Ovary (tissue), 9 donors: ENCODE results near the gene PTPRG. TPM values are rescaled to one million over a fixed set of nuclear protein-coding genes. Genes with fewer than 3 reads are reported as not detected.
"Not testable (repeated sequence)": the region's sequence is repeated elsewhere in the genome, so short reads cannot be mapped to it uniquely, and the experiment has no call there.

Experiments used
- DNase-seq, 5 donors: peaks; one replicate each; pipeline ENCODE4 v3.0.0-alpha.2; 2019 to 2020
- H3K27ac ChIP-seq, 2 donors: fragments of 200-600 bp; one replicate each; pipeline versions ENCODE4 v1.5.1 to v1.8.0; 2019 to 2022
- H3K27me3 ChIP-seq: fragments of 200-600 bp; one replicate; pipeline ENCODE4 v1.8.0; 2022
- H3K36me3 ChIP-seq: fragments of 200-600 bp; sonication (generic); one replicate; pipeline ENCODE4 v1.5.1; 2019
- H3K4me1 ChIP-seq: one replicate; pipeline ENCODE4 v1.8.1; 2013; ENCODE audit warnings: mild to moderate bottlenecking, moderate library complexity; ENCODE audit not compliant: insufficient read depth
- H3K4me3 ChIP-seq: fragments of 200-600 bp; sonication (generic); one replicate; pipeline ENCODE4 v1.5.1; 2017
- H3K9me3 ChIP-seq, 2 donors: fragments of 200-600 bp in 1 of 2; sonication (generic) in 1 of 2; one replicate each; pipeline versions ENCODE4 v1.5.1 to v1.8.1; 2013 to 2019; ENCODE audit warnings: mild to moderate bottlenecking in 1 of 2, moderate library complexity in 1 of 2
- CTCF ChIP-seq, 3 donors: fragments of 450-650 bp in 2 of 3; fragments of 200-600 bp in 1 of 3; IDR thresholded peaks; one replicate each; pipeline versions ENCODE4 v1.5.1 to v1.8.0; 2016 to 2022; ENCODE audit warnings: antibody characterized with exemption in 3 of 3, mild to moderate bottlenecking in 1 of 3
- EP300 ChIP-seq: sonication (generic); formaldehyde crosslinking; IDR thresholded peaks from one replicate; pipeline ENCODE4 v1.6.1; 2017; ENCODE audit warnings: antibody characterized with exemption
- POLR2A ChIP-seq: fragments of 450-650 bp; IDR thresholded peaks from one replicate; pipeline ENCODE4 v1.6.1; 2017; ENCODE audit warnings: antibody characterized with exemption, mild to moderate bottlenecking, moderate library complexity
- WGBS, 3 donors: extraction: QIAGEN DNeasy Blood & Tissue Kit in 1 of 3; methylation state at CpG; one replicate each; pipeline versions ENCODE4 v1.1.5 to v1.1.7; 2013 to 2017; 5-methylcytosine and 5-hydroxymethylcytosine counted together
- intact Hi-C, 4 donors: fragments of 100-400 bp; cut with DNase I; formaldehyde crosslinking; loops; one replicate each; pipeline versions ENCODE4 v1.11.0 to v1.15.1; 2022 to 2023
- polyA plus RNA-seq, 2 donors: library from polyadenylated mRNA; stranded (reverse); fragments of 200-250 nt in 1 of 2; fragments of 350-450 nt in 1 of 2; fragmentation: Illumina TruSeq in 1 of 2; extraction: RNeasy Lipid Tissue Mini Kit (QIAGEN cat#74804) in 1 of 2; gene quantifications; one replicate each; pipeline ENCODE4 v1.2.3, GENCODE V29; 2013 to 2014
- total RNA-seq, 7 donors: library from RNA; depleted of rRNA in 2 of 7; stranded (reverse); fragments of >200 nt in 2 of 7; fragmentation: NEBNext Ultra II Directional in 3 of 7; extraction: Animal tissue kit (Norgen Biotek cat#: 25700) in 3 of 7; gene quantifications; one replicate each; pipeline versions ENCODE4 v1.1.0 to v1.2.4, GENCODE V29; 2016 to 2023
- donor health status: DM: no; HTN: no; CAD: no; lungs with moderate emphysema.
- donor health status: DM: no; HTN: no; CAD: no.
- donor health status: Bipolar disorder and iron deficiency.
- donor health status: DM: yes; HTN: yes; CAD: no.
- donor health status: DM: no; HTN: no; CAD: no.
- donor health status: DM: yes; HTN: yes; CAD: no.

The PTPRG gene
- total and polyA plus RNA-seq, 9 donors, result 18.2 to 87.9 (median 47.7) TPM

DNA sequence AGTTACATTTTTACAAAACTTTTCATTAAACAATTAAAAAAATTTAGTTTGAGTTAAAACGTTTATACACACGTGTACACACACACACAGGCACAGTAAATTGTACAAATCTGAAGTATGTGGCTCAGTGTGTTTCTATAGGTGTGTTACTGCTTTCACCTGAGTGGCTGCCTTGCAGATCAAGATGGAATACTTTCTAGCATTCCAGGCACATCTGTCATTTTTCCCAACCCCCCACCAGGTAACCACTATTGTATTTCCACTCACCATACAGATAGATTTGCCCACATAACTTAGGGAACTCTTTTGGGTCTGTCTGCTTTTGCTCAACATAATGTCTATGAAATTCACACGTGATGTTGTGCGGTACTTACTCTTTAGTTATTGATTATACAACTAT lies 141.1 kb downstream of the PTPRG start:
- Histone ChIP-seq H3K4me3 (no peak overlapping the region), H3K36me3 (no peaks in the 10 kb centered on the region), H3K27me3 (no peaks in the 10 kb centered on the region), H3K9me3 (no peaks in the 10 kb centered on the region), H3K27ac (no peak overlapping the region), H3K4me1 (no peaks in the 10 kb centered on the region)
- 80 to 88% (median 88%) methylated on average over 4 of the region's 4 CpGs for WGBS, 3 donors
- intact Hi-C loops, result no loop called here
- no peak for DNase-seq
- TF ChIP-seq EP300, result no peak
- TF ChIP-seq CTCF (IDR thresholded peaks at IDR 0.05), result no peak
- TF ChIP-seq POLR2A, result no peak

GRCh38 chr3:61704807-61705206 lies 143.4 kb downstream of the PTPRG start:
- Histone ChIP-seq H3K4me3 (no peak overlapping the region), H3K27ac (no peak overlapping the region), H3K27me3 (no peaks in the 10 kb centered on the region), H3K9me3 (no peaks in the 10 kb centered on the region), H3K36me3 (no peaks in the 10 kb centered on the region), H3K4me1 (no peaks in the 10 kb centered on the region)
- intact Hi-C loops, result no loop called here
- TF ChIP-seq CTCF (IDR thresholded peaks at IDR 0.05), result no peak
- no peak for TF ChIP-seq EP300
- no peak for TF ChIP-seq POLR2A
- no peak for DNase-seq
- WGBS, 3 donors, result 82 to 93% (median 90%) methylated on average over 2 of the region's 2 CpGs

GRCh38 chr3:61707492-61707891 lies 146.1 kb downstream of the PTPRG start:
- no peaks in the 10 kb centered on the region for H3K36me3 ChIP-seq
- no peak for TF ChIP-seq CTCF (IDR thresholded peaks at IDR 0.05)
- TF ChIP-seq POLR2A, result no peak
- intact Hi-C loops, result no loop called here
- H3K4me1 ChIP-seq, result no peaks in the 10 kb centered on the region
- no peak overlapping the region for H3K27ac ChIP-seq
- no peaks in the 10 kb centered on the region for H3K27me3 ChIP-seq
- DNase-seq, result no peak
- H3K4me3 ChIP-seq, result no peak overlapping the region
- H3K9me3 ChIP-seq, result no peaks in the 10 kb centered on the region
- WGBS, 3 donors, result 95 to 98% (median 97%) methylated on average over 1 of the region's 1 CpG

GRCh38 chr3:61710920-61711319 lies 149.5 kb downstream of the PTPRG start:
- 95 to 98% (median 97%) methylated on average over 3 of the region's 3 CpGs for WGBS, 3 donors
- H3K4me1 ChIP-seq, H3K27me3 ChIP-seq, H3K4me3 ChIP-seq, H3K27ac ChIP-seq, intact Hi-C loops, H3K36me3 ChIP-seq, DNase-seq, H3K9me3 ChIP-seq: not testable (repeated sequence)

DNA sequence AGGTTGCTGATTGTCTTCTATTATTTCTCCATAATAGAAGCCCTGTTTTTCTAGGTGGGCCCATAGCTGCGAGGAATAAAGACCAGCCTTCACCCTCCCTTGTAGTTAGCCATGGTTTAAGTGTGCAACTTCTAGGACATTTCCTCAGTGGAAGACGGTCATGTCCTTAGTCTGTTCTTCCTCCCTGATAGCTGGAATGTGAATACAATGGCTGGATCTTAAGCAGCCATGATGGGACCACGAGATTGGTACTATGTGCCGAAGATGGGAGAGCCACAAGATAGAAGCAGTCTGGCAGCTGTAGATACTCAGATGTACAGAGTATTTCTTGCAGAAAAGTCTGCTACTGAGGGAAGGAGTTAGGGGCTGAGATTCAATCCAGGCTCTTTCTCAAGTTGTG lies 152.9 kb downstream of the PTPRG start:
- intact Hi-C loops, result no loop called here
- H3K27ac ChIP-seq, result no peak overlapping the region

More for the DNA sequence above, 152.9 kb downstream of the PTPRG start:
- DNase-seq, result no peak
- no peak for TF ChIP-seq EP300
- WGBS, 3 donors, result 97 to 98% (median 97%) methylated on average over 4 of the region's 4 CpGs
- no peaks in the 10 kb centered on the region for H3K9me3 ChIP-seq
- H3K27me3 ChIP-seq, result no peaks in the 10 kb centered on the region
- peaks cover 1% of the 10 kb centered on the region for H3K4me1 ChIP-seq
- no peaks in the 10 kb centered on the region for H3K36me3 ChIP-seq
- no peak overlapping the region for H3K4me3 ChIP-seq
